GM12865 (cell line): ENCODE results near the gene ADH4.

Experiments used
- DNase-seq: peaks from one replicate; pipeline ENCODE4 v3.0.0; 2010; ENCODE audit warnings: low read depth
- H3K4me3 ChIP-seq: 2 replicates; pipeline ENCODE4 v1.5.1; 2011; ENCODE audit warnings: mild to moderate bottlenecking, low read depth, low read length, control low read depth
- TF ChIP-seq, protein P1 (sequence below): IDR thresholded peaks from 2 replicates; pipeline ENCODE4 v1.5.1; 2011; ENCODE audit warnings: low read length, control low read depth, low read depth, inconsistent platforms; ENCODE audit not compliant: insufficient read depth; ENCODE audit errors: missing control alignments

The ADH4 gene

GRCh38 chr4:99166544-99166943 lies 22.4 kb upstream of the ADH4 start:
- TF ChIP-seq, protein P1, sequence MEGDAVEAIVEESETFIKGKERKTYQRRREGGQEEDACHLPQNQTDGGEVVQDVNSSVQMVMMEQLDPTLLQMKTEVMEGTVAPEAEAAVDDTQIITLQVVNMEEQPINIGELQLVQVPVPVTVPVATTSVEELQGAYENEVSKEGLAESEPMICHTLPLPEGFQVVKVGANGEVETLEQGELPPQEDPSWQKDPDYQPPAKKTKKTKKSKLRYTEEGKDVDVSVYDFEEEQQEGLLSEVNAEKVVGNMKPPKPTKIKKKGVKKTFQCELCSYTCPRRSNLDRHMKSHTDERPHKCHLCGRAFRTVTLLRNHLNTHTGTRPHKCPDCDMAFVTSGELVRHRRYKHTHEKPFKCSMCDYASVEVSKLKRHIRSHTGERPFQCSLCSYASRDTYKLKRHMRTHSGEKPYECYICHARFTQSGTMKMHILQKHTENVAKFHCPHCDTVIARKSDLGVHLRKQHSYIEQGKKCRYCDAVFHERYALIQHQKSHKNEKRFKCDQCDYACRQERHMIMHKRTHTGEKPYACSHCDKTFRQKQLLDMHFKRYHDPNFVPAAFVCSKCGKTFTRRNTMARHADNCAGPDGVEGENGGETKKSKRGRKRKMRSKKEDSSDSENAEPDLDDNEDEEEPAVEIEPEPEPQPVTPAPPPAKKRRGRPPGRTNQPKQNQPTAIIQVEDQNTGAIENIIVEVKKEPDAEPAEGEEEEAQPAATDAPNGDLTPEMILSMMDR: no peak
- no peak for DNase-seq
- H3K4me3 ChIP-seq: no peak overlapping the region

DNA sequence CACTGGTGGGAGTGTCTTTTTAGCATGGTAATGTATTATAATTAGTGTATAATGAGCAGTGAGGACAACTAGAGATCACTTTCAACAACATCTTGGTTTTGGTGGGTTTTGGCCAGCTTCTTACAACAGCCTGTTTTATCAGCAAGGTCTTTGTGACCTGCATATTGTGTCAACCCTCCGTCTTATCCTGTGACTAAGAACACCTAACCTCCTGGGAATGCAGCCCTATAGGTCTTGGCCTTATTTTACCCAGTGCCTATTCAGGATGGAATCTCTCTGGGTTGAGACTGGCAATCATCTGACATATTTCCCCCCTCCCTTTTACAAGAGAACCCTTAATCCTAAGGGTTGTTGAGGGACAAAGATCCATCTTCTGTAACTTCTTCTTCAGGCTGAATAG lies 21.9 kb upstream of the ADH4 start:
- H3K4me3 ChIP-seq: no peak overlapping the region
- TF ChIP-seq, protein P1: no peak

GRCh38 chr4:99161373-99162099 lies 17.4 kb upstream of the ADH4 start:
- H3K4me3 ChIP-seq: no peak overlapping the region
- no peak for DNase-seq
- TF ChIP-seq, protein P1: no peak

More for the DNA sequence above, 21.9 kb upstream of the ADH4 start:
- DNase-seq: no peak

GRCh38 chr4:99159699-99160098 lies 15.6 kb upstream of the ADH4 start:
- TF ChIP-seq, protein P1: no peak
- DNase-seq: no peak
- H3K4me3 ChIP-seq: no peak overlapping the region

- no peak overlapping the region for H3K4me3 ChIP-seq
- DNase-seq: no peak
Observed at GRCh38 chr4:99157478-99157935, 13.4 kb upstream of the ADH4 start.

GRCh38 chr4:99156992-99157391 lies 12.9 kb upstream of the ADH4 start:
- no peak for DNase-seq
- TF ChIP-seq, protein P1: no peak
- H3K4me3 ChIP-seq: no peak overlapping the region

More at GRCh38 chr4:99157478-99157935, 13.4 kb upstream of the ADH4 start:
- TF ChIP-seq, protein P1: no peak
